HG02678 (cell line): ENCODE results near the gene FYN.

Experiments
- ATAC-seq: cut with Tn5 transposase; IDR thresholded peaks from one replicate; pipeline ENCODE4 v1.9.1; 2021; ENCODE audit warnings: mild to moderate bottlenecking, moderate library complexity; ENCODE audit not compliant: unreplicated experiment

FYN gene

DNA sequence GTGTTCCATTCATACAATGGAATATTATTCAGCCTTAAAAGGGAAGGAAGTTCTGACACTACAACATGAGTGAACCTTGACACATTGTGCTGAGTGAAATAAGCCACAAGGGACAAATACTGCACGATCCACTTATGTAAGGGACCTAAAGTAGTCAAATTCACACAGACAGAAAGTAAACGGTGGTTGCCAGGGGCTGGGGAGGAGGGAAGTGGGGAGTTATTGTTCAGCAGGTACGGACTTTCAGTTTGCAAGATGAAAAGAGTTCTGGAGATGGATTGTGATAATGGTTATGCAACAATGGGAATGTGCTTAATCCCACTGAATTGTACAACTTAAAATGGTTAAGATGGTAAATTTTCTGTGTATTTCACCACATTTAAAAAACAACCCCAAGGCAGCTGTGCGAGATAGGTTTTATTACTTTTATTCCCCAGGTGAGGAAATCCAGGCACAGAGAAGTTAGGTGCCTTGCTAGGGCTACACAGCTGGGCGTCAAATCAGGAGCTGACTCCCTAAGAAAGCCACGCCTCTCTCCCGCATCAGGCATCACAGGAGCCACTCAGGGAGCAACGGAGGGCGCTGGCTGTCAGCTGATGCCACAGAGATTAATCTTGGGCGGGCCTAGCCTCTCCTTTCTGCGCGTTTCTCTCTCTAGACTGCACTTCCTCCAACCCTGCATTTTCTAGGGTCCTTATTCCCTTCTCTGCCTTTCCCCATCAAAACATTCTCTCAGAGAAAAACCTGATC is 258.2 kb downstream of the FYN start:
- ATAC-seq: no peak

DNA sequence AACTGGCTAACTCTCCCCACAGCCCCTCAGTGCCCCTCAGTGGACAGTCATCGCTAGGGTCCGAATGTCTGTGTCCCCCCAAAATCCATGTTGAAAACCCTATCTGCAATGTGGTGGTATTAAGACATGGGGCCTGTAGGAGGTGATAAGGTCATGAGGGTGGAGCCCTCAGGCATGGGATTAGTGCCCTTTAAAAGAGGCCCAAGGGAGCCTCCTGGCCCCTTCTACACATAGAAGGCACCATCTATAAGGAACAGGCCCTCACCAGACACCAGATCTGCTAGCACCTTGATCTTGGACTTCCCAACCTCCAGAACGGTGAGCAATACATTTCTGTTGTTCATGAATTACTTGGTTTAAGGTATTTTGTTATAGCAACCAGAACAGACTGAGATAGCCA is 260.9 kb downstream of the FYN start:
- ATAC-seq: no peak

DNA sequence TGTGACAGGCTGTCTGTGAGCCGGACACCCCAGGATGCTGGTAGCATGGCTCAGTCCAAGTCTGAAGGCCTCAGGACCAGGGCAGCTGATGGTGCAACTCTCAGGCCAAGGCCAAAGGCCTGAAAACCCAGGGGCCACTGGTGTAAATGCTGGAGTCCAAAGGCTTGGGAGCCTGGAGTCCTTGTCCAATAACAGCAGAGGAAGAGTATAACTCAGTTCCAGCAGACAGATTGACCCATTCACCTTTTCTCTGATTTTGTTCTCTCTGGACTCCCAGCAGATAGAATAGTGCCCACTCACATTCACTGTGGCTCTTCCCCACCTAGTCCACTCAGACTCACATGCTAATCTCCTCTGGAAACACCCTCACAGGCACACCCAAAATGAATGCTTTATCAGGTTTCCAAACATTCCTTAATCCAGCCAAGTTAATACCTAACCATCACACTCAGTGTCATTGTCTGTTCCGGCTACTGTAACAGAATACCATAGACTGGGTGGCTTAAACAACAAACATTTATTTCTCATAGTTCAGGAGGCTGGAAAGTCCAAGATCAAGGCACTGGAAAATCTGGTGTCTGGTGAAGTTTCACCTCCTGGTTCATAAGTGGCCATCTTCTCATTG is 262.6 kb downstream of the FYN start:
- no peak for ATAC-seq
